PC-3 (cell line): ENCODE data around the gene SLC13A4.
"Not testable (repeated sequence)": the region's sequence is repeated elsewhere in the genome, so short reads cannot be mapped to it uniquely, and the experiment has no call there.

ENCODE experiments used
- EZH2 ChIP-seq: fragments of 300-600 bp; sonication (generic); IDR thresholded peaks from one replicate; pipeline ENCODE4 v1.6.1; 2017; ENCODE audit warnings: antibody characterized with exemption, mild to moderate bottlenecking, low read length; ENCODE audit not compliant: unreplicated experiment
- TF ChIP-seq, protein P1 (sequence below): fragments of 300-600 bp; sonication (generic); conservative IDR thresholded peaks from 2 replicates; pipeline ENCODE4 v1.5.1; 2017; ENCODE audit warnings: antibody characterized with exemption, low read depth, mild to moderate bottlenecking, low read length

DNA sequence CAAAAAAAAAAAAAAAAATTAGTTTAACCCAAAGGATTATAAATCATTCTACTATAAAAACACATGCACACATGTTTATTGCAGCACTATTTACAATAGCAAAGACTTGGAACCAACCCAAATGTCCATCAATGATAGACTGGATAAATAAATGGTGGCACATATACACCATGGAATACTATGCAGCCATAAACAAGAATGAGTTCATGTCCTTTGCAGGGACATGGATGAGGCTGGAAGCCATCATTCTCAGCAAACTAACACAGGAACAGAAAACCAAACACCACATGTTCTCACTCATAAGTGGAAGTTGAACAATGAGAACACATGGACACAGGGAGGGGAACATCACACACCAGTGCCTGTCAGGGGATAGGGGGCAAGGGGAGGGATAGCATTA lies 88.3 kb downstream of the SLC13A4 start:
- TF ChIP-seq, protein P1, sequence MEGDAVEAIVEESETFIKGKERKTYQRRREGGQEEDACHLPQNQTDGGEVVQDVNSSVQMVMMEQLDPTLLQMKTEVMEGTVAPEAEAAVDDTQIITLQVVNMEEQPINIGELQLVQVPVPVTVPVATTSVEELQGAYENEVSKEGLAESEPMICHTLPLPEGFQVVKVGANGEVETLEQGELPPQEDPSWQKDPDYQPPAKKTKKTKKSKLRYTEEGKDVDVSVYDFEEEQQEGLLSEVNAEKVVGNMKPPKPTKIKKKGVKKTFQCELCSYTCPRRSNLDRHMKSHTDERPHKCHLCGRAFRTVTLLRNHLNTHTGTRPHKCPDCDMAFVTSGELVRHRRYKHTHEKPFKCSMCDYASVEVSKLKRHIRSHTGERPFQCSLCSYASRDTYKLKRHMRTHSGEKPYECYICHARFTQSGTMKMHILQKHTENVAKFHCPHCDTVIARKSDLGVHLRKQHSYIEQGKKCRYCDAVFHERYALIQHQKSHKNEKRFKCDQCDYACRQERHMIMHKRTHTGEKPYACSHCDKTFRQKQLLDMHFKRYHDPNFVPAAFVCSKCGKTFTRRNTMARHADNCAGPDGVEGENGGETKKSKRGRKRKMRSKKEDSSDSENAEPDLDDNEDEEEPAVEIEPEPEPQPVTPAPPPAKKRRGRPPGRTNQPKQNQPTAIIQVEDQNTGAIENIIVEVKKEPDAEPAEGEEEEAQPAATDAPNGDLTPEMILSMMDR = not testable (repeated sequence)
- not testable (repeated sequence) for TF ChIP-seq EZH2
